ENCODE results near the gene REX1BD. TPM values are rescaled to one million over a fixed set of nuclear protein-coding genes. Genes with fewer than 3 reads are reported as not detected.

Gene REX1BD
- total RNA-seq, 2 experiments from 2014 or later = 62.9 to 68.5 TPM

GRCh38 chr19:18635831-18636182, 47.2 kb downstream of the REX1BD start:
- peaks cover 23% of the 10 kb centered on the region for H3K4me1 Mint-ChIP-seq (ENCODE audit: low read depth)
- intact Hi-C loops (cut with micrococcal nuclease) = loop anchor here (1.0 to 2.0 kb wide), 11 partner anchors 47 to 684 kb away; partner anchors contain the start of genes ARMC6, COPE, CRTC1 and DDX49

DNA sequence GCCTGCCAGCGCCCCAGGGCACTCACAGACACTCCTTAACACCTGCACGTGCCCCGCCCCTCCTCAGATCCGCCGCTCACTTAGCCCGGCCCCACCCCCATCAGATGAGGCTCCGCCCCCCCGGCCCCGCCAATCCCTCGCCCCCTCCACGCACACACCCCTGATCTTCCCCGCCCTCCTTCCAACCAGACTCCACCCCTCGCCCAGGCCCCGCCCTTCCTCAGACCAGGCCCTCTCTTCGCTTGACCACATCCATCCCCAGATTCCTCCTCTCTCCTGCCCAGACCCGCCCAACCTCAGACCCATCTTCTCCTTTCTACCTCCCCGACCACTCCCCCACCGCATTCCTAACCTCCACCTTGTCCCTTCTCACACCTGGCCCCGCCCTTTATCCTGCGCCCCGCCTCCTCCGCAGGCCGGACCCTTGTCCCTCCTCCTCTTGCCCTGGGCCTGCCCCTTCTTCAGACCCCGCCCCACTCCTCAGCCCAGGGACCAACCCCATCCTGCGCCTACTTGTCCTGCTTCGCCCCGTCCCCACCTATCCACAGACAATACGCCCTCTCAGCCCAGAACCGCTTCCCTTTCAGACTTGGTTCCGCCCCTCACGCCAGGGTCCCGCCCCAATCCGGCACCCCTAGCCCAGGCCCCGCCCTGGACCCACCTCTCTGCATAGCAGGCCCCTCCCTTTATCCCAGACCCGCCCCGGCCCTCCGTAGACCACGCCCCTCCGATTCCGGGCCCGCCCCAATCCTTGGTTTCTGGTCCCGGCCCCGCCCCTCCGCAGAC, 47.8 kb downstream of the REX1BD start:
- Mint-ChIP-seq H3K27ac (peak overlapping the region; percentile 57), H3K27me3 (ENCODE audit: low read depth) (no peaks in the 10 kb centered on the region), H3K36me3 (ENCODE audit: low read depth) (no peaks in the 10 kb centered on the region), H3K4me1 (ENCODE audit: low read depth) (peaks cover 23% of the 10 kb centered on the region), H3K4me3 (peak overlapping the region; percentile 81), H3K9me3 (no peaks in the 10 kb centered on the region)
- DNase-seq = peak; percentile 100
- intact Hi-C loops (cut with micrococcal nuclease) = loop anchor here (1.0 to 2.0 kb wide), 11 partner anchors 46 to 684 kb away; partner anchors contain the start of genes ARMC6, COPE, CRTC1 and DDX49
- CTCF ChIA-PET = no interaction called here

More at GRCh38 chr19:18635831-18636182, 47.2 kb downstream of the REX1BD start:
- peak overlapping the region; percentile 81 for H3K4me3 Mint-ChIP-seq
- CTCF ChIA-PET = interaction anchor here (1.1 kb wide), 1 partner anchor 42 kb away, joined by 3 read pairs; no protein-coding TSS in a partner anchor
- H3K27ac Mint-ChIP-seq = no peak overlapping the region
- DNase-seq = no peak
- no peaks in the 10 kb centered on the region for H3K9me3 Mint-ChIP-seq
- H3K36me3 Mint-ChIP-seq (ENCODE audit: low read depth) = no peaks in the 10 kb centered on the region
- no peaks in the 10 kb centered on the region for H3K27me3 Mint-ChIP-seq (ENCODE audit: low read depth)

GRCh38 chr19:18636969-18637629, 48.5 kb downstream of the REX1BD start, which contains the start of gene KLHL26:
Gene KLHL26, plus strand, starts transcription at chr19:18637028. Its CDS starts 27 bp downstream, at chr19:18637055.
- no peaks in the 10 kb centered on the region for H3K9me3 Mint-ChIP-seq
- H3K4me3 Mint-ChIP-seq = peak within 1 kb of the TSS; percentile 81
- no peaks in the 10 kb centered on the region for H3K36me3 Mint-ChIP-seq (ENCODE audit: low read depth)
- intact Hi-C loops (cut with micrococcal nuclease) = loop anchor here (1.0 to 2.0 kb wide), 11 partner anchors 46 to 683 kb away; partner anchors contain the start of genes ARMC6, COPE, CRTC1 and DDX49
- H3K4me1 Mint-ChIP-seq (ENCODE audit: low read depth) = peaks cover 23% of the 10 kb centered on the region
- no peaks in the 10 kb centered on the region for H3K27me3 Mint-ChIP-seq (ENCODE audit: low read depth)
- no peak for DNase-seq
- CTCF ChIA-PET = no interaction called here
- H3K27ac Mint-ChIP-seq = peak within 1 kb of the TSS; percentile 69

- CTCF ChIA-PET = no interaction called here
- Mint-ChIP-seq H3K27me3 (ENCODE audit: low read depth) (no peaks in the 10 kb centered on the region), H3K9me3 (no peaks in the 10 kb centered on the region), H3K27ac (peak overlapping the region; percentile 69), H3K36me3 (ENCODE audit: low read depth) (no peaks in the 10 kb centered on the region), H3K4me3 (peak overlapping the region; percentile 81), H3K4me1 (ENCODE audit: low read depth) (peaks cover 23% of the 10 kb centered on the region)
- intact Hi-C loops (cut with micrococcal nuclease) = loop anchor here (2.0 kb wide), 3 partner anchors 45 to 357 kb away; partner anchors contain the start of genes CRTC1, JUND and REX1BD
- DNase-seq = peak; percentile 22
Measured at GRCh38 chr19:18637673-18638630, 49.4 kb downstream of the REX1BD start.

DNA sequence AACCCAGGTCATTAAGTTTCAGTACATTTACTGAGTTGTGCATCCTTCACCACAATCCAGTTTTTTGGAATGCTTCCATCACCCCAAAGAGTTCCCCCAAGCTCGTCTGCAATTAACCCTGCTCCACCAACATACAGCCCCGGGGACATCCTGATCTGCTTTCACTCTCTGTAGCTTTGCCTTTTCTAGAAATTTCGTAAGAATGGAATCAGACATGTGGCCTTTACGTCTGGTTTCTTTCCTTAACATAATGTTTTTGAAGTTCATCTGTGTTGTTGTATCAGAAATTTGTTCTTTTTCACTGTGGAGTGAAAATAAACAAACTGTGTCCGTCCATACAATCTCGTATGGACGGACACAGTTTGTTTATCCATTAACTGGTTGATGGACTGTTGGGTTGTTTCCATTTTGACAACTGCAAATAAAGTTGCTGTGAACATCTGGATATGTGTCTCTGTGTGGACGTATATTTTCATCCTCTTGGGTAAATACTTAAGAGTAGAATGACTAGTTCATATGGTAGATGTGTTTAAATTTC, 51.2 kb downstream of the REX1BD start:
- no peak overlapping the region for H3K27ac Mint-ChIP-seq
- intact Hi-C loops (cut with micrococcal nuclease) = no loop called here

More for the DNA sequence above, 51.2 kb downstream of the REX1BD start:
- DNase-seq = no peak
- H3K36me3 Mint-ChIP-seq (ENCODE audit: low read depth) = no peaks in the 10 kb centered on the region
- H3K9me3 Mint-ChIP-seq = no peaks in the 10 kb centered on the region
- peaks cover 29% of the 10 kb centered on the region for H3K4me1 Mint-ChIP-seq (ENCODE audit: low read depth)
- no peaks in the 10 kb centered on the region for H3K27me3 Mint-ChIP-seq (ENCODE audit: low read depth)
- CTCF ChIA-PET = interaction anchor here (1.1 to 1.5 kb wide), 2 partner anchors 33 to 46 kb away, joined by 3 to 4 read pairs; no protein-coding TSS in a partner anchor
- H3K4me3 Mint-ChIP-seq = no peak overlapping the region

Other genes starting within 250 kb of the REX1BD start
- gene PGPEP1, start 248.2 kb upstream of the REX1BD start, total RNA-seq = 10 to 100 TPM; 14.4 to 15.6 TPM
- gene GDF15, start 202.6 kb upstream of the REX1BD start, total RNA-seq = under 1 TPM in 1 of 2 experiments, not detected in 1; 0.20 TPM
- not detected for gene LRRC25, start 191.2 kb upstream of the REX1BD start, total RNA-seq
- 10 to 100 TPM; 62.6 to 71.4 TPM for gene SSBP4, start 169.4 kb upstream of the REX1BD start, total RNA-seq
- 10 to 100 TPM; 12.3 to 14.3 TPM for gene ISYNA1, start 150.7 kb upstream of the REX1BD start, total RNA-seq
- 10 to 100 TPM; 14.1 TPM for gene ELL, start 66.7 kb upstream of the REX1BD start, total RNA-seq
- gene FKBP8, start 45.2 kb upstream of the REX1BD start, total RNA-seq = 100 to 1,000 TPM; 161 to 163 TPM
- gene KXD1, start 30.9 kb upstream of the REX1BD start, total RNA-seq = 10 to 100 TPM; 86.7 TPM
- 1,000 to 10,000 TPM; 1,997 to 2,122 TPM for gene UBA52, start 16.9 kb upstream of the REX1BD start, total RNA-seq
- not detected for gene CRLF1, start 18.0 kb downstream of the REX1BD start, total RNA-seq
- under 1 TPM; 0.21 to 0.40 TPM for gene TMEM59L, start 24.1 kb downstream of the REX1BD start, total RNA-seq
- 10 to 100 TPM in 1 of 2 experiments, 1 to 10 TPM in 1; 8.9 to 12.0 TPM for gene KLHL26, start 48.2 kb downstream of the REX1BD start, total RNA-seq
- gene CRTC1, start 94.9 kb downstream of the REX1BD start, total RNA-seq = 1 to 10 TPM; 4.0 to 4.2 TPM
- gene COMP, start 202.5 kb downstream of the REX1BD start, total RNA-seq = not detected
- gene UPF1, start 243.2 kb downstream of the REX1BD start, total RNA-seq = 100 to 1,000 TPM in 1 of 2 experiments, 10 to 100 TPM in 1; 95.0 to 105 TPM